Cardiac fibroblast (primary cell): ENCODE measurements around the gene FADS2.

Experiments
- DNase-seq, 2 donors: peaks; one replicate each; pipeline versions ENCODE4 v3.0.0 to v3.0.0-alpha.2; 2010; ENCODE audit warnings: low read depth in 2 of 2
- H3K4me3 ChIP-seq, 2 donors: replicated peaks in 1 of 2; 1 replicate in 1 of 2; 2 replicates in 1 of 2; pipeline ENCODE4 v1.5.1; 2011; ENCODE audit warnings: low read depth in 2 of 2, low read length in 2 of 2, mild to moderate bottlenecking in 2 of 2, moderate library complexity in 1 of 2
- CTCF ChIP-seq: IDR thresholded peaks from one replicate; pipeline ENCODE4 v1.5.1; 2011; ENCODE audit warnings: low read depth, mild to moderate bottlenecking, low read length, inconsistent platforms

Gene FADS2

DNA sequence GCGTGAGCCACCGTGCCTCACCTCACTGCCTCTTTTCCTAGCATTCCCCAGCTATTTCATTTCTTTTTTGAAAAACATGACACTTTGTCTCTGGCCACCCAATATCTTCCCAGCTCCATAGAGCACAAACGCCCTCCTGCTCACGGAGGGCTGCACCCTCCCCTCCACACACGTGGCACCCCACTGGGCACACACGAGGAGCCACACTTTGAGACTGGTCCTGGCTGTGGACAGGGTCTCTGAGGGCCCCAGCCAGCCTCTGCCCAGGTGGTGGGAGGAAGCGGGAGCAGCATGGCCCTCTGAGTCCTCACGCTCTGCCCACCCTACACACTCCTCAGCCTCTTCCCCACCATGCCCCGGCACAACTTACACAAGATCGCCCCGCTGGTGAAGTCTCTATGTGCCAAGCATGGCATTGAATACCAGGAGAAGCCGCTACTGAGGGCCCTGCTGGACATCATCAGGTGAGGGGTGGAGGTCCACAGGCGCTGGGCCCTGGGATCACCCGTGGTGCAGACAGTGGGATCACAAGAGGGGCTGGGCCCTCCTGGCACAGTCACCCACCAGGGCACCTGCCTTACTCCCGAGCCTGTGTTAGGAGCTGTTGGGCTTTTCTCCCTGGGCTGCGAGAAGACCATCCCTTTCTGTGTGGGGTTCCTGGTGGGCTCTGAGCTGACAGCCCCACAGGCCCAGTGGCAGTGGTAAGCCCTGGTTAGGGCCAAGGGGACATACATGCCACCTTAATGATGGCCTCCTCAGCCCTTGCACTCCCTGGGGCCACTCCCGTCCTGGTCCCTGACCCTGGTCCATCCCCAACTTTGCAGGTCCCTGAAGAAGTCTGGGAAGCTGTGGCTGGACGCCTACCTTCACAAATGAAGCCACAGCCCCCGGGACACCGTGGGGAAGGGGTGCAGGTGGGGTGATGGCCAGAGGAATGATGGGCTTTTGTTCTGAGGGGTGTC, 37.0 kb downstream of the FADS2 start:
- no peak for DNase-seq
- H3K4me3 ChIP-seq: no peak overlapping the region
- no peak for TF ChIP-seq CTCF

GRCh38 chr11:61866231-61866957, 38.3 kb downstream of the FADS2 start:
- no peak for TF ChIP-seq CTCF

DNA sequence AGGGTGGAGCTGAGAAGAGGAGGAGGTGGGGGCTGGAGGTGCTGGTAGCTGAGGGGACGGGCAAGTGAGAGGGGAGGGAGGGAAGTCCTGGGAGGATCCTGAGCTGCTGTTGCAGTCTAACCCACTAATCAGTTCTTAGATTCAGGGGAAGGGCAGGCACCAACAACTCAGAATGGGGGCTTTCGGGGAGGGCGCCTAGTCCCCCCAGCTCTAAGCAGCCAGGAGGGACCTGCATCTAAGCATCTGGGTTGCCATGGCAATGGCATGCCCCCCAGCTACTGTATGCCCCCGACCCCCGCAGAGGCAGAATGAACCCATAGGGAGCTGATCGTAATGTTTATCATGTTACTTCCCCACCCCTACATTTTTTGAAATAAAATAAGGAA, 38.9 kb downstream of the FADS2 start:
- no peak for TF ChIP-seq CTCF
- H3K4me3 ChIP-seq: no peak overlapping the region
- no peak for DNase-seq

More at GRCh38 chr11:61866231-61866957, 38.3 kb downstream of the FADS2 start:
- no peak overlapping the region for H3K4me3 ChIP-seq
- no peak for DNase-seq

- peak in 1 of 2 donors; percentile 18 for DNase-seq
- no peak for TF ChIP-seq CTCF
- H3K4me3 ChIP-seq: no peak overlapping the region
These were observed 40.7 kb downstream of the FADS2 start for GRCh38 chr11:61868571-61869428.

DNA sequence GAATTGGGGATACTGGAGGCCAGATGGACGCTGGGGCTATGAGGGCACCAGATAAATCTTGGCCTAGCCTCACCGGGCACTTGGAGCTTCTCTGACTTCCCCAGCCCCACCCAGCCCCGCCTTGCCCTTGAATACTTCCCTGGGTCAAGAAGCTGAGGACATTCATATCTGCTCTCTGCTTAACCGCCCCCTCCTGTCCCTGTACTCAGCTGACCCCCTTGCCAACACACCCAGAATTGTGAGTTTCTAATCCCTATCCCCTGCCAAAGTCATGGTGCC, 41.3 kb downstream of the FADS2 start:
- H3K4me3 ChIP-seq: no peak overlapping the region
- DNase-seq: peak in 1 of 2 donors; percentile 18

More for the DNA sequence above, 41.3 kb downstream of the FADS2 start:
- TF ChIP-seq CTCF: no peak
